HCT116 (cell line): Measurements from ENCODE around the gene DGAT2. TPM values are rescaled to one million over a fixed set of nuclear protein-coding genes. Genes with fewer than 3 reads are reported as not detected.

Source experiments
- ATAC-seq: fragments of 200-7000 bp; cut with Tn5 transposase; 2 replicates; pipeline ENCODE4 v1.9.1; 2020; ENCODE audit warnings: mild to moderate bottlenecking, moderate library complexity
- BruUV-seq: library from RNA; stranded (reverse); fragments of 400-500 nt; replicated peaks from 2 replicates; lab custom pipeline; 2021; lab: Mats Ljungman, UMichigan
- CTCF ChIA-PET: fragments of 300-600 bp; sonication (Branson Sonifier 250); formaldehyde crosslinking; loops from one replicate; lab custom pipeline; 2021; ENCODE audit warnings: antibody characterized with exemption; lab: Charles Lee
- POLR2A ChIA-PET: fragments of 300-600, 350-600 bp; sonication (Branson Sonifier 250); formaldehyde crosslinking; loops from one replicate; lab custom pipeline; 2021; ENCODE audit warnings: antibody characterized with exemption; lab: Charles Lee
- RAD21 ChIA-PET, 2 experiments: fragments of 300-600 bp; sonication (Branson Sonifier 250); formaldehyde crosslinking; loops; one replicate each; lab custom pipeline; 2023; ENCODE audit warnings: low total read pairs in 2 of 2; ENCODE audit not compliant: uncharacterized antibody in 2 of 2, unreplicated experiment in 2 of 2, low non-redundant PET in 1 of 2; lab: Charles Lee
- DNase-seq: peaks from one replicate; pipeline ENCODE4 v3.0.0-alpha.2; 2010; ENCODE audit warnings: low read depth, low spot score
- H2AFZ ChIP-seq: fragments of 200-600 bp; shearing (Covaris generic), sonication (generic); 2 replicates; pipeline ENCODE4 v1.6.1; 2017; ENCODE audit warnings: low read depth, mixed run types, mixed read lengths, antibody characterized with exemption, low read length; ENCODE audit not compliant: poor library complexity, severe bottlenecking
- H3K27ac ChIP-seq: 2 replicates; pipeline ENCODE4 v1.5.1; 2012; ENCODE audit warnings: low read depth, low read length
- H3K27me3 ChIP-seq: fragments of 200-600 bp; sonication (generic); 2 replicates; pipeline ENCODE4 v1.6.1; 2016; ENCODE audit warnings: mixed run types, low read length, mixed read lengths; ENCODE audit not compliant: insufficient read depth
- H3K36me3 ChIP-seq, 2 experiments: fragments of 200-500 bp in 1 of 2; fragments of 200-600 bp in 1 of 2; sonication (Bioruptor generic) in 1 of 2; sonication (generic) in 1 of 2; 2 replicates each; pipeline versions ENCODE4 v1.5.1 to v1.6.1; 2014 to 2016; ENCODE audit warnings: low read length in 2 of 2, inconsistent platforms in 1 of 2, mixed read lengths in 1 of 2, mixed run types in 1 of 2; ENCODE audit not compliant: insufficient read depth in 2 of 2, control insufficient read depth in 1 of 2
- H3K4me1 ChIP-seq, 2 experiments: fragments of 200-600 bp in 1 of 2; sonication (generic) in 1 of 2; 2 replicates each; pipeline versions ENCODE4 v1.5.1 to v1.6.1; 2012 to 2017; ENCODE audit warnings: low read length in 2 of 2, inconsistent platforms in 1 of 2, mild to moderate bottlenecking in 1 of 2, mixed read lengths in 1 of 2, mixed run types in 1 of 2, moderate library complexity in 1 of 2; ENCODE audit not compliant: insufficient read depth in 2 of 2, control insufficient read depth in 1 of 2
- H3K4me2 ChIP-seq: fragments of 200-600 bp; sonication (generic); 2 replicates; pipeline ENCODE4 v1.6.1; 2017; ENCODE audit warnings: mixed run types, low read length, mixed read lengths
- H3K4me3 ChIP-seq, 2 experiments: fragments of 200-600 bp in 1 of 2; sonication (generic) in 1 of 2; replicated peaks in 1 of 2; 2 replicates each; pipeline ENCODE4 v1.5.1; 2011 to 2016; ENCODE audit warnings: low read length in 2 of 2, control low read depth in 1 of 2, low read depth in 1 of 2, mild to moderate bottlenecking in 1 of 2, mixed read lengths in 1 of 2, mixed run types in 1 of 2
- H3K79me2 ChIP-seq: fragments of 200-600 bp; sonication (generic); 2 replicates; pipeline ENCODE4 v1.6.1; 2017; ENCODE audit warnings: mild to moderate bottlenecking, mixed run types, low read length, moderate library complexity, mixed read lengths; ENCODE audit not compliant: insufficient read depth
- H3K9ac ChIP-seq: fragments of 200-600 bp; sonication (generic); 2 replicates; pipeline ENCODE4 v1.6.1; 2016; ENCODE audit warnings: low read length, mixed read lengths
- H3K9me2 ChIP-seq: fragments of 200-600 bp; sonication (generic), shearing (Covaris generic); 2 replicates; pipeline ENCODE4 v1.6.1; 2017; ENCODE audit warnings: mixed run types, mild to moderate bottlenecking, moderate library complexity; ENCODE audit not compliant: insufficient read depth
- H3K9me3 ChIP-seq, 2 experiments: fragments of 200-500 bp in 1 of 2; fragments of 200-600 bp in 1 of 2; sonication (Bioruptor generic) in 1 of 2; sonication (generic) in 1 of 2; 2 replicates each; pipeline ENCODE4 v1.6.1; 2014 to 2017; ENCODE audit warnings: low read length in 2 of 2, mixed read lengths in 2 of 2, inconsistent platforms in 1 of 2, low read depth in 1 of 2, mild to moderate bottlenecking in 1 of 2, mixed run types in 1 of 2, moderate library complexity in 1 of 2; ENCODE audit not compliant: control insufficient read depth in 1 of 2, insufficient read depth in 1 of 2
- H4K20me1 ChIP-seq: fragments of 200-600 bp; sonication (generic), shearing (Covaris generic); 2 replicates; pipeline ENCODE4 v1.6.1; 2017; ENCODE audit warnings: mixed run types, mild to moderate bottlenecking, moderate library complexity; ENCODE audit not compliant: insufficient read depth
- ATF3 ChIP-seq: IDR thresholded peaks from 2 replicates; pipeline ENCODE4 v1.6.1; 2012
- CBX3 ChIP-seq: IDR thresholded peaks from 2 replicates; pipeline ENCODE4 v1.6.1; 2012; ENCODE audit warnings: low read depth
- CTCF ChIP-seq, 3 experiments: fragments of 200-600 bp in 1 of 3; sonication (generic) in 1 of 3; IDR thresholded peaks in 2 of 3; conservative IDR thresholded peaks in 1 of 3; 2 replicates each; pipeline ENCODE4 v1.5.1; 2012 to 2017; ENCODE audit warnings: low read depth in 2 of 3, low read length in 2 of 3, antibody characterized with exemption in 1 of 3, borderline replicate concordance in 1 of 3, control low read depth in 1 of 3, mild to moderate bottlenecking in 1 of 3, mixed read lengths in 1 of 3, mixed run types in 1 of 3, moderate library complexity in 1 of 3; ENCODE audit not compliant: insufficient read depth in 1 of 3
- EGR1 ChIP-seq: IDR thresholded peaks from 2 replicates; pipeline ENCODE4 v1.6.1; 2012; ENCODE audit warnings: low read depth
- ELF1 ChIP-seq: IDR thresholded peaks from 2 replicates; pipeline ENCODE4 v1.6.1; 2012; ENCODE audit warnings: low read depth, borderline replicate concordance
- EZH2phosphoT487 ChIP-seq: fragments of 200-600 bp; IDR thresholded peaks from 2 replicates; pipeline ENCODE4 v1.6.1; 2018; ENCODE audit warnings: antibody characterized with exemption, borderline replicate concordance
- FOSL1 ChIP-seq: IDR thresholded peaks from 2 replicates; pipeline ENCODE4 v1.6.1; 2012; ENCODE audit warnings: low read depth
- JUND ChIP-seq: IDR thresholded peaks from 2 replicates; pipeline ENCODE4 v1.6.1; 2012
- POLR2A ChIP-seq: IDR thresholded peaks from 2 replicates; pipeline ENCODE4 v1.7.0; 2011; ENCODE audit warnings: borderline replicate concordance; ENCODE audit not compliant: insufficient read depth, insufficient read length; ENCODE audit errors: extremely low read depth
- POLR2AphosphoS5 ChIP-seq: IDR thresholded peaks from 2 replicates; pipeline ENCODE4 v1.6.1; 2011; ENCODE audit warnings: mild to moderate bottlenecking, low read depth, low read length, moderate library complexity
- RAD21 ChIP-seq: IDR thresholded peaks from 2 replicates; pipeline ENCODE4 v1.6.1; 2012; ENCODE audit warnings: low read depth, mild to moderate bottlenecking
- REST ChIP-seq: IDR thresholded peaks from 2 replicates; pipeline ENCODE4 v1.6.1; 2012; ENCODE audit warnings: low read depth
- SIN3A ChIP-seq: IDR thresholded peaks from 2 replicates; pipeline ENCODE4 v1.6.1; 2012; ENCODE audit warnings: low read depth
- SP1 ChIP-seq: IDR thresholded peaks from 2 replicates; pipeline ENCODE4 v1.6.1; 2012; ENCODE audit warnings: low read depth
- SRF ChIP-seq: IDR thresholded peaks from 2 replicates; pipeline ENCODE4 v1.6.1; 2012; ENCODE audit warnings: low read depth
- TCF7L2 ChIP-seq: IDR thresholded peaks from 2 replicates; pipeline ENCODE4 v1.7.0; 2011; ENCODE audit warnings: borderline replicate concordance, inconsistent platforms; ENCODE audit not compliant: insufficient read depth, insufficient read length; ENCODE audit errors: extremely low read depth
- ZBTB33 ChIP-seq: IDR thresholded peaks from 2 replicates; pipeline ENCODE4 v1.6.1; 2011; ENCODE audit warnings: mild to moderate bottlenecking, low read length, moderate library complexity; ENCODE audit not compliant: insufficient replicate concordance; ENCODE audit errors: extremely low read depth
- intact Hi-C: fragments of 100-400 bp; cut with micrococcal nuclease; formaldehyde crosslinking; loops from 2 replicates; pipeline ENCODE4 v1.10.0; 2022
- total RNA-seq: library from RNA; stranded (reverse); gene quantifications from one replicate; pipeline ENCODE4 v1.2.1, GENCODE V29; 2021; ENCODE audit not compliant: unreplicated experiment

DGAT2 gene
- total RNA-seq, 1 experiment from 2014 or later, result 2.4 TPM

- TF ChIP-seq FOSL1, result no peak
- TF ChIP-seq ZBTB33, result no peak
- TF ChIP-seq SP1, result no peak
- TF ChIP-seq CBX3, result no peak
- no peak for TF ChIP-seq SRF
- no peak for TF ChIP-seq JUND
These were observed 10.4 kb downstream of the DGAT2 start (continued) for GRCh38 chr11:75778962-75779361.

GRCh38 chr11:75779960-75780359, 11.4 kb downstream of the DGAT2 start:
- Histone ChIP-seq H3K27ac (no peak overlapping the region), H3K9me3 (no peaks in the 10 kb centered on the region), H3K27me3 (no peaks in the 10 kb centered on the region), H3K4me1 (peaks cover 0 to 21% of the 10 kb centered on the region in 2 experiments; a peak in 2 of 4 replicates), H3K4me2 (no peak overlapping the region), H3K79me2 (no peaks in the 10 kb centered on the region), H3K4me3 (no peak overlapping the region), H3K9ac (no peak overlapping the region), H4K20me1 (no peaks in the 10 kb centered on the region), H3K36me3 (no peaks in the 10 kb centered on the region), H3K9me2 (no peaks in the 10 kb centered on the region), H2AFZ (no peak overlapping the region)
- DNase-seq (no peak), ATAC-seq (no peak)
- CTCF ChIA-PET, result no interaction called here
- intact Hi-C loops, result no loop called here
- RAD21 ChIA-PET, result no interaction called here
- POLR2A ChIA-PET, result no interaction called here
- BruUV-seq, result no TSS peak
- no peak for TF ChIP-seq SIN3A
- no peak for TF ChIP-seq POLR2AphosphoS5
- TF ChIP-seq REST, result no peak
- no peak for TF ChIP-seq TCF7L2
- TF ChIP-seq EZH2phosphoT487, result no peak
- no peak for TF ChIP-seq SP1
- no peak for TF ChIP-seq FOSL1
- no peak for TF ChIP-seq ATF3
- no peak for TF ChIP-seq ELF1
- TF ChIP-seq RAD21, result no peak
- no peak for TF ChIP-seq EGR1
- no peak for TF ChIP-seq CTCF (IDR thresholded peaks at IDR 0.05 in 2 of 3, conservative IDR thresholded peaks at IDR 0.05 in 1 of 3; ENCODE audit: borderline replicate concordance in 1 of 3, insufficient read depth in 1 of 3, low read depth in 2 of 3, low read length in 2 of 3)
- no peak for TF ChIP-seq JUND
- TF ChIP-seq POLR2A, result no peak
